GM18505 (cell line): Measurements from ENCODE around the gene AAMP.
"Not testable (repeated sequence)": the region's sequence is repeated elsewhere in the genome, so short reads cannot be mapped to it uniquely, and the experiment has no call there.

Source experiments
- ATAC-seq: cut with Tn5 transposase; IDR thresholded peaks from one replicate; pipeline ENCODE4 v1.9.1; 2021; ENCODE audit not compliant: unreplicated experiment
- POLR2A ChIP-seq: IDR thresholded peaks from 4 replicates; pipeline ENCODE4 v1.6.1; 2011; ENCODE audit warnings: borderline replicate concordance; ENCODE audit not compliant: insufficient read depth, insufficient read length; ENCODE audit errors: extremely low read depth

AAMP gene, protein sequence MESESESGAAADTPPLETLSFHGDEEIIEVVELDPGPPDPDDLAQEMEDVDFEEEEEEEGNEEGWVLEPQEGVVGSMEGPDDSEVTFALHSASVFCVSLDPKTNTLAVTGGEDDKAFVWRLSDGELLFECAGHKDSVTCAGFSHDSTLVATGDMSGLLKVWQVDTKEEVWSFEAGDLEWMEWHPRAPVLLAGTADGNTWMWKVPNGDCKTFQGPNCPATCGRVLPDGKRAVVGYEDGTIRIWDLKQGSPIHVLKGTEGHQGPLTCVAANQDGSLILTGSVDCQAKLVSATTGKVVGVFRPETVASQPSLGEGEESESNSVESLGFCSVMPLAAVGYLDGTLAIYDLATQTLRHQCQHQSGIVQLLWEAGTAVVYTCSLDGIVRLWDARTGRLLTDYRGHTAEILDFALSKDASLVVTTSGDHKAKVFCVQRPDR

GRCh38 chr2:218269900-218270720, at the start of gene AAMP, which contains the start of gene PNKD:
AAMP (minus strand) TSS chr2:218270137; CDS start chr2:218270086, 51 bp downstream.
PNKD (plus strand) TSS chr2:218270519; CDS start chr2:218270536, 17 bp downstream.
- TF ChIP-seq POLR2A, result peak; percentile 68
- ATAC-seq, result peak; percentile 86

DNA sequence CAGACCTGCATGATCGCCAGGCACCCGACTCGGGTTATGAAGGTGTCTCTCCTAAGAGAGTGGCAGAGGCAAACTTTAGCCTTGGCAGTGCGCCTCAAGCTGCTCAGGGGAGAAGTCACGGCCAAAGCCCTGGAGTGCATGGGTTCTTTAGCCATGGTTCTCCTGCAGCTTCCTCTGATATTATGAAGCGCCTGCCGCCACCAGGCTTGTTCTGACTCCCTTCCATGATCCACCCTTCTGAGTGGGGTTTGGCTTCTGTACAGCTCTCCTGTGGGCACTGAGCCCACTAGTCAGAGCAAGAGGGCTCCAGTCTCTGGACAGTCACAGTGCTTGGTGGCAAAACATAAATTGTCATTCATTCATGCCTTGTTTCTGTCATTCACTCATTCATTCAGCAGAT, 48.3 kb upstream of the AAMP start:
- no peak for TF ChIP-seq POLR2A
- ATAC-seq, result no peak

GRCh38 chr2:218317835-218318234, 47.9 kb upstream of the AAMP start:
- no peak for ATAC-seq
- TF ChIP-seq POLR2A, result no peak

GRCh38 chr2:218317303-218317630, 47.3 kb upstream of the AAMP start:
- TF ChIP-seq POLR2A, result no peak
- ATAC-seq, result no peak

DNA sequence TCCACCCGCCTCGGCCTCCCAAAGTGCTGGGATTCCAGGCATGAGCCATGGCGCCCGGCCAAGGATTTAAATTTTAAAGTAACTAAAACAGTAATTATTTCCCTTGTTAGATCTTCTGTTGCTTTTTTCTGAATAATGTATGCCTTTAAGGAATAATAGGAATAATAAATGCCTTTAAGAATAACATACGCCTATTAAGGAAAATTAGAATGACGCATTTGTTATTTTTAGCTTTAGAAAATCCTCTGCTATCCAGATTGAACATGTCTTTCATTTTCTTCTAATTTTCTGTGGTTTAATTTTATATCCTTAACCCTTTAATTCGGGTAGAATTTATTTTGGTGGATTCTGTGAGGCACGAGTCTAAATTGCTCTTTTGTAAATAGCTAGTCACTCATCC, 45.5 kb upstream of the AAMP start:
- TF ChIP-seq POLR2A, result no peak
- ATAC-seq, result no peak

- ATAC-seq, result not testable (repeated sequence)
Observed at GRCh38 chr2:218314764-218315163, 44.8 kb upstream of the AAMP start.

GRCh38 chr2:218313356-218313755, 43.4 kb upstream of the AAMP start:
- no peak for TF ChIP-seq POLR2A
- no peak for ATAC-seq

- TF ChIP-seq POLR2A, result no peak
- ATAC-seq, result no peak
Observed at GRCh38 chr2:218312267-218312756, 42.4 kb upstream of the AAMP start.

- not testable (repeated sequence) for ATAC-seq
Observed at GRCh38 chr2:218311541-218312266, 41.8 kb upstream of the AAMP start.

DNA sequence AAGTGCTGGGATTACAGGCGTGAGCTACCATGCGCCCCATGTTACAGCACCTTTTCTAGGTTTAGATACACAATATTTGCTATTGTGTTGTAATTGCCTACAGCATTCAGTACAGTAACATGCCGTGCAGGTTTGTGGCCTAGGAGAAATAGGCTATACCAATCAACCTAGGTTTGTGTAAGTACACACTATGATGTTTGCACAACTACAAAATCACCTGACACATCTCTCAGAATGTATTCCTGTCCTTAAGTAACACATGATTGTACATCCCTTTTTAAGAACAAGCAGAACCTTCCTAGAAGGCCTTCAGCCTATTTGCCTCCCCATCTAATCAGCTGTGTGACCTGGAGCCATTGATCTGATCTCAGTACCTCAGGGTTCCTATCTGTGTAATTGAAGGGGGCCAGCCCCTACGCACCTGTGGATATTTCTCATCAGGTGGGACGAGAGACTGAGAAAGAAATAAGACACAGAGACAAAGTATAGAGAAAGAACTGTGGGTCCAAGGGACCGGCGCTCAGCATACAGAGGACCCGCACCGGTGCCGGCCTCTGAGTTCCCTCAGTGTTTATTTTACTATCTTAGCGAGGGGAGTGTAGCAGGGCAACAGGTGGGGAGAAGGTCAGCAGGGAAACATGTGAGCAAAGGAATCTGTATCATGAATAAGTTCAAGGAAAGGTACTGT, 41.1 kb upstream of the AAMP start:
- no peak for ATAC-seq

DNA sequence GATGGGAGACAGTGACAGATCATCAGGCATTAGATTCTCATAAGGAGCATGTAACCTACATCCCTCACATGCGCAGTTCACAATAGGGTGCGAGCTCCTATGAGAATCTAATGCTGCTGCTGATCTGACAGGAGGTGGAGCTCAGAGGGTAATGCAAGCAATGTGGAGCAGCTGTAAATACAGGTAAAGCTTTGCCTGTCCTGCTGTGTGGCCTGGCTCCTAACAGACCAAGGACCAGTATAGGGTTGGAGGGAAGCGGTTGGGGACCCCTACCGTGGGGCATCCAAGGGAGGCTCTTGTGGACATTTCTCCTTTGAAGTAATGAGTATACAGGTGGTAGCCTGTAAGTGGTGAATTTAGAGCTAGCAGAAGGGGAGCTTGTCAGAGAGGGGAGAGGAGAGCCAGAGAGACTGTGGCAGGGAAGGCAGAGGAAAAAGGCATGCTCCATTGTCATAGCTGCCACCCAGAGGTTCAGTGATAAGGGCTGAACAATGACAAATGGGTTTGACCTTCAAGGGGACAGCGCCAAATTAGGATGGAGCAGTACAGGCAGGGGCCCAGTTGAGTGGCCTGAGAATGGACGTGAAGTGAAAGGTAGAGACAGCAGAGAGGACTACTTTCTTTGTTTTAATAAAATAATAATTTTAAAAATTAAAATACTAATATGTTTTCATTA, 37.6 kb upstream of the AAMP start:
- TF ChIP-seq POLR2A, result no peak
- no peak for ATAC-seq

More for the DNA sequence above, 41.1 kb upstream of the AAMP start:
- TF ChIP-seq POLR2A, result no peak

GRCh38 chr2:218306184-218306920, 36.4 kb upstream of the AAMP start:
- no peak for TF ChIP-seq POLR2A
- no peak for ATAC-seq
